ENCODE measurements around the gene STXBP4.
A peak's percentile ranks its signal among the peaks of the same experiment; 100 is the strongest.

STXBP4 gene

GRCh38 chr17:55162556-55162946 lies 194.0 kb downstream of the STXBP4 start:
- H3K27ac ChIP-seq = peak overlapping the region; percentile 41
- DNase-seq (ENCODE audit: low read depth, low spot score) = no peak

- no peak overlapping the region for H3K27ac ChIP-seq
- DNase-seq (ENCODE audit: low read depth, low spot score) = no peak
Measured at GRCh38 chr17:55163408-55163807, 194.8 kb downstream of the STXBP4 start.

GRCh38 chr17:55166506-55166905 lies 197.9 kb downstream of the STXBP4 start:
- no peak for DNase-seq (ENCODE audit: low read depth, low spot score)
- H3K27ac ChIP-seq = no peak overlapping the region

GRCh38 chr17:55167024-55167725 lies 198.6 kb downstream of the STXBP4 start:
- H3K27ac ChIP-seq = no peak overlapping the region

DNA sequence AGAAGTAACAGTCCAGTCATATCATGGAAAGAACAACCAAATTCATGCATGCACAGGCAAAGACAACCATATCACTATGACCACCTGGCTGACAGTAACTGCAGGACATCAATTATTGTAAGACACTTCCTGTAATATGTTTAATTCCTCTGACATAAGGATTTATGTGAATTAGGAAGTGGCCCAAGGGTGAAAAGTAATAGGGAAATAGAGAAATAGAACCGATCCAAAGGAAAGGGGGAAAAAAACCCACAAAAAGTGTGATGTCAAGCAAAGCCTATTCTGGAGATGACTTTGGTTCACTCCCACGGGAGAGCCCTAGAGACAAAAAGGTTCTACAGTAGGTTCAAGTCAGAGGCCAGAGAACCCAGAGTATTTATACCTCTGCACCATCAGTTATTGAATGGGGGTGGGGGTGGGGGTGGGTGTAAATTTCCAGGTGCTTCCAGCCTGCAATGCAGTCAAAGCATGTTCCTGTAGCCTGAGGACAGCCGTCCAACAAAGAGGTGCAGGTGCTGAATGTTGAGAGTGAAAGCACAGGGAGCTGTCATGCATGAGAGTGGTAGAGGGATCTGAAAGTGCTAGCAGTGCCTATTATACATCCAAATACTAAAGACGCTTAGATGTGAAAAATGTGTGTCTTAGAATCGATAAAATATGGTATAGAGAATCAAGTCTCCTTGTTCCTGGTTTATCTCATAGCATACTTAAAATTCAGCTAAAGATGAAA lies 200.6 kb downstream of the STXBP4 start:
- H3K27ac ChIP-seq = no peak overlapping the region
- no peak for DNase-seq (ENCODE audit: low read depth, low spot score)

More at GRCh38 chr17:55167024-55167725, 198.6 kb downstream of the STXBP4 start:
- DNase-seq (ENCODE audit: low read depth, low spot score) = no peak

DNA sequence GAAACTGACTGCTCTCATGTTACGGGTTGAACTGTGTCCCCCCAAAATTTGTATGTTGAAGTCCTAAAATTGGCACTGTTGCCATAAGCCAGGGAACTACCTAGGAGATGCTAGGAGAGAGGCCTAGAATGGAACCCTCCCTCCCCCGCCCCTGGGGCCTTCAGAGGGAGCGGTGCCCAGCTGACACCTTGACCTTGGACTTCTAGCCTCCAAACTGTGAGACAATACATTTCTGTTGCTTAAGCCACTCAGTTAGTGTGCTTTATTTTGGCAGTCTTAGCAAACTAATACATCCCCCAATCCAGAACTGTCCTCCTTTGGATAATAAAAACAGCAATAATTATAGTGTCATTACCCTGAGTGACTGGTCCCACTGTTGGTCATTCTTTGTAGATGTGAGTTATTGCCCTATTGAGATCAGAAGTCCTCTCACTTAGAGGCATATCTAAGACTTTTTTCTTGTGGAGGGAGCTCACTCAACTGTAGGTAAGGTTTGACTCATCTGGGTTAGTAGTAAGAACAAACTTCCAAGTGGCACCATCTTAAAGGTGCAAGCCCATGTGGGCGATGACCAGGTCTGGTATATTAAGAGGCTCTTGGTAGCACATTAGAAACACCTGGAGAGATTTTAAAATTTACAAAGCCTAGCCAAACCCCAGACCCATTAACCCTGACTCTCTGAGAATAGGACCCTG lies 203.2 kb downstream of the STXBP4 start:
- H3K27ac ChIP-seq = peak overlapping the region; percentile 6
- no peak for DNase-seq (ENCODE audit: low read depth, low spot score)

DNA sequence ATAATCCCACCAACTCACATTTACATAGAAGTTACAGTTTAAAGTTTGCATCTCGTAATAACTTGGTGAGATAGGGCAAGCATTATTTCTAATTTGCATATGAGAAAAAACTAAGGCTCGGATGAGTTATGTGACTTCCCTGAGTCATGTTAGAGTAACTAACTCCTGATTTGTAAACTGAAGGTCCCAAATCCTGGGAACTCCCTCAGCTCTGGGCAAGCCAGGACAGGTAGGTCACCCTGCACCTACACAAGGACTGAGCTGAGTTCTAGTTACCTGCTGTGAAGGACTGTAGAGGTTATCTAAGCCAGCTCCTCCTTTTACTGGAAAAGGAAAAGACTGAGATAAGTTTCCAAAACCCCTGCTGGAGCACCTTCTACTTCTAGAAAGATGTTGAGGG lies 204.0 kb downstream of the STXBP4 start:
- peak overlapping the region; percentile 6 for H3K27ac ChIP-seq
- peak; percentile 72 for DNase-seq (ENCODE audit: low read depth, low spot score)

GRCh38 chr17:55174133-55174532 lies 205.6 kb downstream of the STXBP4 start:
- DNase-seq (ENCODE audit: low read depth, low spot score) = no peak
- H3K27ac ChIP-seq = no peak overlapping the region

GRCh38 chr17:55175788-55176427 lies 207.3 kb downstream of the STXBP4 start:
- DNase-seq (ENCODE audit: low read depth, low spot score) = no peak
- no peak overlapping the region for H3K27ac ChIP-seq

DNA sequence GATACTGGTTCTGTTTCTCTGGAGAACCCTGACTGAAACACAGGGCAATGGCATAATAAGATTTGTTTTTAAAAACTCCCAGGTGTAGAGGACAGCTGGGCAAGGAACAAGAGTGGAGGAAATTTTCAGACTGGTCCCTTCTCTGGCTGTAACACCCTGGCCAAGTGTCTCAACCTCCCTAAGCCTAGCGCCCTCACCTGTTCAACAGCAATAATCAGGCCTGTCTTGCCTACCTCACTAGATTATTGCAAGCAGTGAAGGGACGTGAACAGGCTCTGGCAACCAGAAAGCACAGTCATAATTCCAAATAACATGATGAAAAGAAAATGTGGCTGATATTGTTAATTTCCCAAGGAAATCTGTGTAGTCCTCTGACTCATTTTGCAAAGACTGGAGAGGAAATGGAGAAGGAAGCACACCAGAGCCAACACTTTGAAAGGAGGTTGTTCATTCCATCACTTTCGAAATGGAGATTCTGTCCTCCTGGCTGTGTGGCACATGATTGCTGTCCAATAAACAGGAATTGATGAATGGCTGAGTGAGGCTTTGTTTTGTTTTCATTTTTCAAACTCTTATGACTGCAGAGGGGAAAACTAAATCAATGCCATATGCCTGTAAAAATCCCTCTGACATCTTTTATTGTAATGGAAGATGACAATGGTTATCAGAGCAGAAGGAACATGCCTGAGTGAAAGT lies 208.7 kb downstream of the STXBP4 start:
- no peak for DNase-seq (ENCODE audit: low read depth, low spot score)

DNA sequence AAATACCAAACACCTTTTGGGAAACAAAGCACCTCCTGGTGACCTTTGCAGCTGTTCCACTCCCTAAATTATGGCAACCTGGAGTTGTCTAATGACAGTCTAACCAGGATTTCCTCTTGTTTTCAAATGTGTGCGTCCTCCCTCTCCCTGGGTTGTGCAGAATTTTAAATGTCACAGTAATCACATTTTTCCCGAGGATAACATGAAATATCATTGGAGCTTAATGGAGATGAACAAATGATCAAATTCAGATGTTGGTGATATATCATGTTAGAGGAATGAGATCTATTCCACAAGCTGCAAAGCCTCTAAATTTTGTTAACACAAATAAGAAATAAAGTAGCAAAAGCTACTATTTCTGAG lies 209.3 kb downstream of the STXBP4 start:
- no peak for DNase-seq (ENCODE audit: low read depth, low spot score)
- H3K27ac ChIP-seq = no peak overlapping the region

More for the DNA sequence above, 208.7 kb downstream of the STXBP4 start:
- H3K27ac ChIP-seq = no peak overlapping the region

GRCh38 chr17:55186937-55187770 lies 218.6 kb downstream of the STXBP4 start:
- DNase-seq (ENCODE audit: low read depth, low spot score) = no peak
- H3K27ac ChIP-seq = no peak overlapping the region

DNA sequence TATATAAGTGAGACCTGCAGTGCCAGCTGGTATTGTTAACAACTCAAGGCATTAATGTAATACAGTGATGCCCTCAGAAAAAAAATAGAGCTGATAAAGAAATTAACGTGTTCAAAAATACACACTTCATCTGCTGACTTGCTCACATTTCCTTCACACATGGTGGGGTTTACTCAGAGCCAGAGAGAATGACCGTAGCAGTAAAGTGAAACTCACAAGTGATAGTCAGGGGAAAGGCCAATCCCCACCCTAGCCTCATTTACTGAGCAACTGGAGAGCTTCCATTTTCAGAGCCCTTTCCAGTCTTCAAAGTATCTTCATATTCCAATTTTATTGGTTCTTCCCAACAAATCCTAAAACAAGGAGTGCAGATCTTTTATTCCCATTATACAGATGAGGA lies 222.2 kb downstream of the STXBP4 start:
- no peak overlapping the region for H3K27ac ChIP-seq
- DNase-seq (ENCODE audit: low read depth, low spot score) = no peak

DNA sequence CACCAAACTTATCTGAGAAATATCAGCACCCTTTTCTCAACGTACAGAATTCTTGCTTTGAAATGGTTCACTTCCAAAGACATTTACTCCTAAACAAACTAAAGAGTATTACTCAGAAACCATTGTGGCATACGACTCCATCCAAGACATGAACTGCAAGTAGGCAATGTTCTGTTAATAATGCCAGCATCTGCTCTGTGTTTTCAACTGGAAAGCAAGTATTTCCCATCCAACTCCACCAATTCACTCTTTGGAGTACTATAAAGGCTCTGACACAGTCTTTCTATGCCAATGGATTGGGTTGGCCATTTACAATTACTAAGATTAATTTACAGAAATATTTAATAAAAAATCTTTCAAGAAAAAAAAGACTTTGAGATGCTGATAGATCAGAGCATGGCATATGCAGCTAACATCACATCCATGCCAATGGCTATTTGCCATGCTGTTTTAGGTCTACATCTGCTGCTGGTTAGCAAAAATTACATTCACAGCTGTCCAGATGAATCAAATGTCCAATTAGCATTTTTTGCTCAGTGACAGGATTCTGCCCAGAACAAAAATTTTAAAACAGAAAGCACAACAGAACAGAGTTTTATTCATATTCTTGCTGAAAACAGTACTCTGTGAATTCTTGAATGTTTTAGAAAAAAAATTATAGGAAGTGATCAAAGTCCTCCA lies 230.3 kb downstream of the STXBP4 start:
- H3K27ac ChIP-seq = no peak overlapping the region
- DNase-seq (ENCODE audit: low read depth, low spot score) = no peak

DNA sequence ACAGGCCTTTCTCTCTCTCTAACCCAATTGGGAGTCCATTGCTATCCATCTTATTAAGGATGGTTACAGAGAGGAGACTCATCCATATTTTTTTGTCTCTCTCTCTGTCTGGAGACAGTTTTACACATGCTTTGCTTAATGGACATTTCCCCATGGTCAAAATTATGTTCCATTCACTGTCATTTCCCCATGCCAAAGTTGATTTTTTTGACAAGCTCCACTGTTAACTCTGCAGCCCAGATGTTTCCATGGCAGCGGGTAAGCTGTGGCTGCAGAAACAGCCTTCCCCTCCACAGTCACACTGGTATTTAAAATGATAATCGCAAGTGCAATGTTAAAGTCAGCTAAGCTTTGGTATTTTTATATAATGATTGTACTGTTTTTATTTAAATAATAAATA lies 232.3 kb downstream of the STXBP4 start:
- no peak overlapping the region for H3K27ac ChIP-seq
- DNase-seq (ENCODE audit: low read depth, low spot score) = no peak

- no peak for DNase-seq (ENCODE audit: low read depth, low spot score)
- H3K27ac ChIP-seq = no peak overlapping the region
Measured at GRCh38 chr17:55201308-55201932, 232.9 kb downstream of the STXBP4 start.

GRCh38 chr17:55202896-55203295 lies 234.3 kb downstream of the STXBP4 start:
- DNase-seq (ENCODE audit: low read depth, low spot score) = no peak
- H3K27ac ChIP-seq = no peak overlapping the region

GRCh38 chr17:55208078-55208812 lies 239.7 kb downstream of the STXBP4 start:
- H3K27ac ChIP-seq = no peak overlapping the region

More at GRCh38 chr17:55208078-55208812, 239.7 kb downstream of the STXBP4 start:
- DNase-seq (ENCODE audit: low read depth, low spot score) = no peak

Data from epithelial cell of prostate (primary cell).